Activated CD8-positive, alpha-beta T cell treated with anti-CD3 and anti-CD28 coated beads for 36 hours (primary cell): ENCODE results near the gene NAA38. TPM values are rescaled to one million over a fixed set of nuclear protein-coding genes. Genes with fewer than 3 reads are reported as not detected.

Experiments
- ATAC-seq: fragments of 200-7000 bp; cut with Tn5 transposase; one replicate; pipeline ENCODE4 v1.10.0; 2021; ENCODE audit warnings: mild to moderate bottlenecking, moderate library complexity
- CTCF ChIA-PET: fragments of 350-600 bp; sonication (Branson Sonifier 250); formaldehyde crosslinking; loops from one replicate; lab custom pipeline; 2021; ENCODE audit warnings: antibody characterized with exemption; lab: Charles Lee
- POLR2A ChIA-PET: fragments of 350-600 bp; sonication (Branson Sonifier 250); formaldehyde crosslinking; loops from one replicate; lab custom pipeline; 2021; ENCODE audit warnings: antibody characterized with exemption; lab: Charles Lee
- DNase-seq: peaks from one replicate; pipeline ENCODE4 v3.0.0-alpha.2; 2020
- H3K27ac Mint-ChIP-seq: one replicate; pipeline ENCODE4 v1.8.0; 2021; ENCODE audit warnings: mild to moderate bottlenecking, mixed read lengths
- H3K27me3 Mint-ChIP-seq: one replicate; pipeline ENCODE4 v1.8.0; 2021; ENCODE audit warnings: mixed read lengths
- H3K36me3 Mint-ChIP-seq: one replicate; pipeline ENCODE4 v1.8.0; 2021; ENCODE audit warnings: low read depth, mixed read lengths
- H3K4me1 Mint-ChIP-seq: one replicate; pipeline ENCODE4 v1.8.0; 2021; ENCODE audit warnings: low read depth, mixed read lengths
- H3K4me3 Mint-ChIP-seq: one replicate; pipeline ENCODE4 v1.8.0; 2021; ENCODE audit warnings: mild to moderate bottlenecking, moderate library complexity, mixed read lengths
- H3K9me3 Mint-ChIP-seq: one replicate; pipeline ENCODE4 v1.8.0; 2021; ENCODE audit warnings: mixed read lengths
- intact Hi-C: fragments of 100-400 bp; cut with micrococcal nuclease; formaldehyde crosslinking; loops from one replicate; pipeline ENCODE4 v1.10.0; 2022
- total RNA-seq, 2 experiments: library from RNA; stranded (reverse); gene quantifications; one replicate each; pipeline ENCODE4 v1.2.3, GENCODE V29; 2021
- TF ChIP-seq, protein P1 (sequence below): fragments of 200-600 bp; IDR thresholded peaks from one replicate; pipeline ENCODE4 v1.8.0; 2022; ENCODE audit warnings: antibody characterized with exemption, mild to moderate bottlenecking

NAA38 gene
- total RNA-seq, 2 experiments from 2014 or later = 72.8 to 77.2 TPM

DNA sequence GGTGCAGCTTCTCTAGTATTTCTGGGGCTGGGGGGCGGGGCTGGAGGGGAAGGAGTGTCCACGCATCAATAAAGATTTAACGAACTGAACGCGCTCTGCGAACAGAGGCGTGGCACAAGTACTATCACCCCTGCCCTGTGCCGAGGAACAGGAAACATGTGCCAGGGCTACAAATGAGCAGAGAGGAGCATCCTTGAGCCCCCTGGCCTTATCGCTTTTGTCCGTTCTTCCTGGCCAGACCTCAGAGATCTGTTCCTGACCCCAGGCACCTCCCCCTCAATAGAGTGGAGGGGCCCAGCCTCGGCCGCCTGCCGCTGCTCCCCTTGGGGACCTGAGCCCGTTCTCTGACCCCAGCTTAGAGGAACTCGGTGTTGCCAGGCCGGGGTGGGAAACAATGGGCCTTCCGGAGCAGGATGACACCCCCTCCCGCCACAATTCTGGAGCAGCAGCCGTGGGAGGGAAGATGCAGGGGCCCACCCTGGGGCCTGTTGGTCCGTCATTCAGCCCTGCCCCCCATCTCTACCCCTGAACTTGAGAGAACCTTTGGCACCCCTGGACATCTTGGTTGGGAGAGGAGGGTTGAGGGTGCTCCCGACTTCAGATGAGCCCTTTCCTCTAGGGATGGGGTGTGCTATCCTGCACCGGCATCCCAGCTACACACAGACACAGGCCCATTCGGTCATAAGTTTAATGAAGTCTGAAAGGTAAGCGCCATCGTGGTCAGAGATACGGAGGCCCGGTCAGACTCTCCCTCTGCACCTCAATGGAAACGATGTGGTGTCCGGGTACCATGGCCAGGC lies 1.1 kb downstream of the NAA38 start:
- POLR2A ChIA-PET = interaction anchor here (0.9 to 2.9 kb wide), 8 partner anchors 12 to 317 kb away, joined by 3 to 42 read pairs (median 7); no protein-coding TSS in a partner anchor
- H3K4me3 Mint-ChIP-seq = no peak overlapping the region
- intact Hi-C loops = loop anchor here (2.0 to 10.0 kb wide), 2 partner anchors 13 to 281 kb away; partner anchors contain the start of gene CD68
- H3K27ac Mint-ChIP-seq = no peak overlapping the region
- CTCF ChIA-PET = interaction anchor here (0.7 to 1.7 kb wide), 11 partner anchors 11 to 217 kb away, joined by 3 to 9 read pairs (median 6); partner anchors contain the start of genes RNF227, TP53 and WRAP53
- no peaks in the 10 kb centered on the region for H3K9me3 Mint-ChIP-seq
- TF ChIP-seq, protein P1, sequence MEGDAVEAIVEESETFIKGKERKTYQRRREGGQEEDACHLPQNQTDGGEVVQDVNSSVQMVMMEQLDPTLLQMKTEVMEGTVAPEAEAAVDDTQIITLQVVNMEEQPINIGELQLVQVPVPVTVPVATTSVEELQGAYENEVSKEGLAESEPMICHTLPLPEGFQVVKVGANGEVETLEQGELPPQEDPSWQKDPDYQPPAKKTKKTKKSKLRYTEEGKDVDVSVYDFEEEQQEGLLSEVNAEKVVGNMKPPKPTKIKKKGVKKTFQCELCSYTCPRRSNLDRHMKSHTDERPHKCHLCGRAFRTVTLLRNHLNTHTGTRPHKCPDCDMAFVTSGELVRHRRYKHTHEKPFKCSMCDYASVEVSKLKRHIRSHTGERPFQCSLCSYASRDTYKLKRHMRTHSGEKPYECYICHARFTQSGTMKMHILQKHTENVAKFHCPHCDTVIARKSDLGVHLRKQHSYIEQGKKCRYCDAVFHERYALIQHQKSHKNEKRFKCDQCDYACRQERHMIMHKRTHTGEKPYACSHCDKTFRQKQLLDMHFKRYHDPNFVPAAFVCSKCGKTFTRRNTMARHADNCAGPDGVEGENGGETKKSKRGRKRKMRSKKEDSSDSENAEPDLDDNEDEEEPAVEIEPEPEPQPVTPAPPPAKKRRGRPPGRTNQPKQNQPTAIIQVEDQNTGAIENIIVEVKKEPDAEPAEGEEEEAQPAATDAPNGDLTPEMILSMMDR = no peak
- DNase-seq (peak; percentile 57), ATAC-seq (no peak)
- peaks cover 36% of the 10 kb centered on the region for H3K4me1 Mint-ChIP-seq
- H3K27me3 Mint-ChIP-seq = no peaks in the 10 kb centered on the region
- peaks cover 26% of the 10 kb centered on the region for H3K36me3 Mint-ChIP-seq

DNA sequence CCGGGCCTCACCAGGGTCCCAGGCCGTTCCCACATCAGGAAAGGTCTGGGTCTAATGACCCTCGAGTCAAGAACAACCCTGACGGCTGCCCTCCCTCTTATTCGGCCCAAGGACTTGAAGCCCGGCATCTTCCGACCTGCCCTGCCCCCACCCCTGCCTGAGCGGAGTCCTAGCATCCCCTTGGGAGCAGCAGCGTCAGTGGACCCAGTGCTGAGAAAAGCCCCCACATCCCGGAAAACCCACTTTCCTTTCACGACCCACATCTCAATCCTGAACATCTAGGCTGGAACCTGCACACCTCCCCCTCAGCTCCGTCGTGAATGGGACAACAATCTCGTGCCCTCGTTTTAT lies 1.7 kb downstream of the NAA38 start:
- TF ChIP-seq, protein P1 = no peak
- H3K27ac Mint-ChIP-seq = no peak overlapping the region
- no peak for DNase-seq
- no peaks in the 10 kb centered on the region for H3K9me3 Mint-ChIP-seq
- POLR2A ChIA-PET = interaction anchor here (1.0 to 2.9 kb wide), 5 partner anchors 12 to 318 kb away, joined by 4 to 42 read pairs (median 16); no protein-coding TSS in a partner anchor
- H3K4me1 Mint-ChIP-seq = peaks cover 41% of the 10 kb centered on the region
- H3K27me3 Mint-ChIP-seq = no peaks in the 10 kb centered on the region
- peaks cover 31% of the 10 kb centered on the region for H3K36me3 Mint-ChIP-seq
- CTCF ChIA-PET = interaction anchor here (0.7 kb wide), 1 partner anchor 218 kb away, joined by 3 read pairs; no protein-coding TSS in a partner anchor
- ATAC-seq = no peak
- intact Hi-C loops = loop anchor here (2.0 to 10.0 kb wide), 2 partner anchors 13 to 281 kb away; partner anchors contain the start of gene CD68
- H3K4me3 Mint-ChIP-seq = no peak overlapping the region

DNA sequence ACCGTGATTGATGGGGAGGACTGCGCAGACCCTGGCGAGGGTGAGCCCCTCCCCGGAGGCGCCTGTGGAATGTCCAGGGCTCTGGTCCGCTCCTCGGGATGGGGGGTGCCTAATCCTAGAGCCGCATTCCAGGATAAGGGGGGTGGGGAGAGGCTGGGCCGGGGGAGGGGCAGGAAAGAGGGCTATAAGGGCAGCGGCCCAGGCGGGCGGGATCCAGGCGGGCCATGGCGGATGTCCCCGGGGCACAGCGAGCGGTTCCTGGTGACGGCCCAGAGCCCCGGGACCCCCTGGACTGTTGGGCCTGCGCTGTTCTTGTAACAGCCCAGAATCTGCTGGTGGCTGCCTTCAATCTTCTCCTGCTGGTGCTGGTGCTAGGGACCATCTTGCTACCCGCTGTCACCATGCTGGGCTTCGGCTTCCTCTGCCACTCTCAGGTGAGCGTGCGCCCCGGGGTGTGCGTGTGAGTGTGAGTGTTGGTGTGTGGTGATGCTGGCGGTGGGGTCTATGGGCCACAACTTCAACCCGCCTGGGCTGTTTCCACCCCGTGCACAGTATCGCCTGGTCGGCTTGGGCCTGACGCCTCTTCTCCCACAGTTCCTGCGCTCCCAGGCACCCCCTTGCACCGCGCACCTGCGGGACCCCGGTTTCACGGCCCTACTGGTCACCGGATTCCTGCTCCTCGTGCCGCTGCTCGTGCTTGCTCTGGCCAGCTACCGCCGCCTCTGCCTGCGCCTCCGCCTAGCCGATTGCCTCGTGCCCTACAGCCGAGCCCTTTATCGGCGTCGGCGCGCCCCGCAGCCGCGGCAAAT lies 2.3 kb downstream of the NAA38 start, which contains the start of gene TMEM88:
Gene TMEM88, plus strand, starts transcription at position 216 of the 809 bp plus-strand sequence. Its CDS starts 9 bp downstream, at position 225.
- POLR2A ChIA-PET = interaction anchor here (1.0 to 2.9 kb wide), 5 partner anchors 12 to 318 kb away, joined by 4 to 42 read pairs (median 16); no protein-coding TSS in a partner anchor
- H3K36me3 Mint-ChIP-seq = peaks cover 37% of the 10 kb centered on the region
- H3K9me3 Mint-ChIP-seq = no peaks in the 10 kb centered on the region
- TF ChIP-seq, protein P1 = no peak
- H3K27ac Mint-ChIP-seq = no peak within 1 kb of the TSS
- H3K4me1 Mint-ChIP-seq = peaks cover 47% of the 10 kb centered on the region
- intact Hi-C loops = loop anchor here (10.0 kb wide), 1 partner anchor 280 kb away; the partner anchor contains the start of gene CD68
- no peak within 1 kb of the TSS for H3K4me3 Mint-ChIP-seq
- H3K27me3 Mint-ChIP-seq = no peaks in the 10 kb centered on the region
- ATAC-seq (no peak), DNase-seq (peak; percentile 7)
- CTCF ChIA-PET = no interaction called here

DNA sequence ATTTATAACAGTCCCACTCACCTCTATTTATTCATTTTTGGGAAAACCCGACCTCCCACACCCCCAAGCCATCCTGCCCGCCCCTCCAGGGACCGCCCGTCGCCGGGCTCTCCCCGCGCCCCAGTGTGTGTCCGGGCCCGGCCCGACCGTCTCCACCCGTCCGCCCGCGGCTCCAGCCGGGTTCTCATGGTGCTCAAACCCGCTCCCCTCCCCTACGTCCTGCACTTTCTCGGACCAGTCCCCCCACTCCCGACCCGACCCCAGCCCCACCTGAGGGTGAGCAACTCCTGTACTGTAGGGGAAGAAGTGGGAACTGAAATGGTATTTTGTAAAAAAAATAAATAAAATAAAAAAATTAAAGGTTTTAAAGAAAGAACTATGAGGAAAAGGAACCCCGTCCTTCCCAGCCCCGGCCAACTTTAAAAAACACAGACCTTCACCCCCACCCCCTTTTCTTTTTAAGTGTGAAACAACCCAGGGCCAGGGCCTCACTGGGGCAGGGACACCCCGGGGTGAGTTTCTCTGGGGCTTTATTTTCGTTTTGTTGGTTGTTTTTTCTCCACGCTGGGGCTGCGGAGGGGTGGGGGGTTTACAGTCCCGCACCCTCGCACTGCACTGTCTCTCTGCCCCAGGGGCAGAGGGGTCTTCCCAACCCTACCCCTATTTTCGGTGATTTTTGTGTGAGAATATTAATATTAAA lies 3.1 kb downstream of the NAA38 start:
- TF ChIP-seq, protein P1 = no peak
- no peak for DNase-seq
- POLR2A ChIA-PET = interaction anchor here (1.2 kb wide), 1 partner anchor 9 kb away, joined by 5 read pairs; no protein-coding TSS in a partner anchor

More for the DNA sequence above, 3.1 kb downstream of the NAA38 start:
- H3K9me3 Mint-ChIP-seq = no peaks in the 10 kb centered on the region
- ATAC-seq = no peak
- no peak overlapping the region for H3K4me3 Mint-ChIP-seq
- peaks cover 41% of the 10 kb centered on the region for H3K36me3 Mint-ChIP-seq
- peaks cover 49% of the 10 kb centered on the region for H3K4me1 Mint-ChIP-seq
- H3K27ac Mint-ChIP-seq = no peak overlapping the region
- CTCF ChIA-PET = no interaction called here
- no peaks in the 10 kb centered on the region for H3K27me3 Mint-ChIP-seq
- intact Hi-C loops = loop anchor here (10.0 kb wide), 1 partner anchor 279 kb away; the partner anchor contains the start of gene CD68
